Pancreas (tissue), 10 donors: ENCODE results near the gene INPP5A. TPM values are rescaled to one million over a fixed set of nuclear protein-coding genes. Genes with fewer than 3 reads are reported as not detected.

Experiments used
- ATAC-seq, 4 donors: fragments of 200-7000 bp; cut with Tn5 transposase; one replicate each; pipeline versions ENCODE4 v1.8.0 to v1.9.1; 2020; ENCODE audit warnings: mild to moderate bottlenecking in 4 of 4, moderate library complexity in 4 of 4
- DNase-seq, 6 donors: peaks; one replicate each; pipeline ENCODE4 v3.0.0-alpha.2; 2020
- FAIRE-seq: peaks from 2 replicates; lab custom pipeline; 2012; peaks lifted over from hg19 to GRCh38; lab: Jason Lieb, UNC
- H3K27ac ChIP-seq, 4 donors: fragments of 200-600 bp; sonication (generic); 1 replicate in 3 of 4; 2 replicates in 1 of 4; pipeline versions ENCODE4 v1.5.0 to v1.8.0; 2020
- H3K27me3 ChIP-seq, 4 donors: fragments of 200-600 bp; one replicate each; pipeline ENCODE4 v1.8.0; 2021
- H3K36me3 ChIP-seq, 3 donors: fragments of 200-600 bp; sonication (generic) in 1 of 3; one replicate each; pipeline versions ENCODE4 v1.5.0 to v1.8.0; 2020 to 2021
- H3K4me1 ChIP-seq, 3 donors: fragments of 200-600 bp; one replicate each; pipeline ENCODE4 v1.8.0; 2021
- H3K4me3 ChIP-seq, 4 donors: fragments of 200-600 bp; sonication (generic) in 2 of 4; one replicate each; pipeline versions ENCODE4 v1.5.0 to v1.8.0; 2020 to 2021
- H3K9me3 ChIP-seq, 4 donors: fragments of 200-600 bp; one replicate each; pipeline ENCODE4 v1.8.0; 2021
- WGBS, 2 donors: extraction: QIAGEN DNeasy Blood & Tissue Kit; methylation state at CpG; one replicate each; pipeline ENCODE4 v1.1.7; 2013; 5-methylcytosine and 5-hydroxymethylcytosine counted together
- intact Hi-C, 3 donors: fragments of 100-400 bp; cut with DNase I; formaldehyde crosslinking; loops; one replicate each; pipeline versions ENCODE4 v1.11.1 to v1.14.2; 2022
- polyA plus RNA-seq, 2 donors: library from polyadenylated mRNA; stranded (reverse); fragments of 200-250 nt; gene quantifications; one replicate each; pipeline ENCODE4 v1.2.3, GENCODE V29; 2013
- total RNA-seq, 6 donors: library from RNA; stranded (reverse); fragmentation: NEBNext Ultra II Directional in 4 of 6; extraction: Animal tissue kit (Norgen Biotek cat#: 25700) in 4 of 6; gene quantifications; one replicate each; pipeline versions ENCODE4 v1.2.1 to v1.2.4, GENCODE V29; 2021 to 2023
- TF ChIP-seq, protein P1 (sequence below), 4 donors: fragments of 200-600 bp; sonication (generic) in 3 of 4; IDR thresholded peaks; one replicate each; pipeline versions ENCODE4 v1.5.0 to v1.8.0; 2021; ENCODE audit warnings: antibody characterized with exemption in 4 of 4
- donor health status: healthy with polysubstance abuse.
- donor health status: DM: no; HTN: no; CAD: no; lungs with moderate emphysema.
- donor health status: DM: no; HTN: no; CAD: no.
- donor health status: control.
- donor health status: control.
- donor health status: Bipolar disorder and iron deficiency.
- donor health status: DM: yes; HTN: yes; CAD: no.
- donor health status: DM: no; HTN: no; CAD: no.
- donor health status: DM: no; HTN: no; CAD: no.
- donor health status: DM: yes; HTN: yes; CAD: no.

Gene INPP5A
- total and polyA plus RNA-seq, 8 donors: 5.9 to 15.6 (median 11.3) TPM

DNA sequence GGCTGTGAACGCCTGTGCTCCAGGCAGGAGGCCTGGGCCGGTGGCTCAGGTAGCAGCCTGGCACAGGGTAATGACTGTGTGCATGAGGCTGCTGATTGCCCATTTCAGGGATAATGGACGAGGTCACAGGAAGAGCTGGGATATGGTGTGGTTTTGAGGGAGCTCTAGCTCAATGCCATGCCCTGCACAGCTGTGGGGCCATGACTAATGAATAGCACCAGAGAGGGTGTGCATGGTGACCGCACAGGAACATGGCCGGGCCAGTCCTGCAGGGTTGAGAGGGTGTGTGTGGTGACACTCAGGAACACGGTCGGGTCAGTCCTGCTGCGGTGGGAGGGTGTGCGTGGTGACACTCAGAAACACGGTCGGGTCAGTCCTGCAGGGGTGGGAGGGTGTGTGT is 226.5 kb downstream of the INPP5A start:
- FAIRE-seq: no peak
- no peaks in the 10 kb centered on the region for H3K4me1 ChIP-seq
- 83 to 94% methylated on average over 11 of the region's 11 CpGs for WGBS, 2 donors
- H3K27me3 ChIP-seq: no peaks in the 10 kb centered on the region
- ATAC-seq: no peak
- no peaks in the 10 kb centered on the region for H3K36me3 ChIP-seq
- no peak overlapping the region for H3K27ac ChIP-seq
- TF ChIP-seq, protein P1, sequence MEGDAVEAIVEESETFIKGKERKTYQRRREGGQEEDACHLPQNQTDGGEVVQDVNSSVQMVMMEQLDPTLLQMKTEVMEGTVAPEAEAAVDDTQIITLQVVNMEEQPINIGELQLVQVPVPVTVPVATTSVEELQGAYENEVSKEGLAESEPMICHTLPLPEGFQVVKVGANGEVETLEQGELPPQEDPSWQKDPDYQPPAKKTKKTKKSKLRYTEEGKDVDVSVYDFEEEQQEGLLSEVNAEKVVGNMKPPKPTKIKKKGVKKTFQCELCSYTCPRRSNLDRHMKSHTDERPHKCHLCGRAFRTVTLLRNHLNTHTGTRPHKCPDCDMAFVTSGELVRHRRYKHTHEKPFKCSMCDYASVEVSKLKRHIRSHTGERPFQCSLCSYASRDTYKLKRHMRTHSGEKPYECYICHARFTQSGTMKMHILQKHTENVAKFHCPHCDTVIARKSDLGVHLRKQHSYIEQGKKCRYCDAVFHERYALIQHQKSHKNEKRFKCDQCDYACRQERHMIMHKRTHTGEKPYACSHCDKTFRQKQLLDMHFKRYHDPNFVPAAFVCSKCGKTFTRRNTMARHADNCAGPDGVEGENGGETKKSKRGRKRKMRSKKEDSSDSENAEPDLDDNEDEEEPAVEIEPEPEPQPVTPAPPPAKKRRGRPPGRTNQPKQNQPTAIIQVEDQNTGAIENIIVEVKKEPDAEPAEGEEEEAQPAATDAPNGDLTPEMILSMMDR (IDR thresholded peaks at IDR 0.05): no peak
- DNase-seq: no peak
- intact Hi-C loops: no loop called here
- H3K9me3 ChIP-seq: no peaks in the 10 kb centered on the region
- H3K4me3 ChIP-seq: no peak overlapping the region

DNA sequence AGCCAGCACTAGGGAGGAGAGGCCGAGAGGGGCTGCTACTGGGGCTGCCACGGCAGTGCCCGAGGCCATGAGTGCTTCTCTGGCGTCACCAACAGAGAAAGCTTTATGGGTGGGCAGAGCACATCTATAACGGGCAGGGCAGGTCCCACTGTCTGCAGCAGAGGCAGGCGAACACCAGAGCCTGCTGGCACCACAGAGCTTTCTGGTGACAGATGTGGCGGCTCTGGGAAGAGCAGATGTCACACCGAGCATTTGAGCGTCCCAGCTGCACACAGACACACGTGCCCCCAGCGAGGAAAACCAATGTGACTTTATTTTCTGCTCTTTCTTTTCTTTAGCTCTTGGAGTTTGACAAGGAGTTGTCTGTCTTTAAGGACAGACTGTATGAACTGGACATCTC is 227.8 kb downstream of the INPP5A start:
- H3K4me3 ChIP-seq: no peak overlapping the region
- FAIRE-seq (no peak), DNase-seq (no peak), ATAC-seq (no peak)
- TF ChIP-seq, protein P1 (IDR thresholded peaks at IDR 0.05): no peak
- H3K27ac ChIP-seq: no peak overlapping the region
- intact Hi-C loops: no loop called here
- no peaks in the 10 kb centered on the region for H3K9me3 ChIP-seq
- H3K36me3 ChIP-seq: no peaks in the 10 kb centered on the region
- H3K4me1 ChIP-seq: no peaks in the 10 kb centered on the region
- H3K27me3 ChIP-seq: no peaks in the 10 kb centered on the region
- 93 to 94% methylated on average over 11 of the region's 11 CpGs for WGBS, 2 donors

DNA sequence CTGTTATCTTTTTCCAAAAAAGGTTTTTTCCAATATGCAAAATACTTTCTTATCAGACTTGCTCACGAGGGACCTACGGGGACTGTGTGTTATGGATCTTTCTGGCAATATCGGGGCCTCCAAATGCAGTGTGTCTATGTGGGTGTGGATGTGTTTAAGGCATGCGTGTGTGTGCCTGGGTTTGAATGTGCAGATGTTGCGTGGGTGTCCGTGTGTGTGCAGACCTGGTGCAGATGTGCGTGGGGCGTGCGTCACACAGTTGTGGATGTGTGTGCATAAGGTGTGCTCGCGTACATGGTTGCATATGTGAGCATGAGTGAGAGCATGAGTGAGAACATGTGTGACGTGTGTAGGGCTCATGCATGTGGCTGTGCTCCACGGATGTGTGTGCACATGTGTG is 228.7 kb downstream of the INPP5A start:
- Histone ChIP-seq H3K9me3 (no peaks in the 10 kb centered on the region), H3K27me3 (no peaks in the 10 kb centered on the region), H3K27ac (no peak overlapping the region), H3K4me3 (no peak overlapping the region), H3K36me3 (no peaks in the 10 kb centered on the region), H3K4me1 (no peaks in the 10 kb centered on the region)
- TF ChIP-seq, protein P1 (IDR thresholded peaks at IDR 0.05): no peak
- 91 to 93% methylated on average over 13 of the region's 13 CpGs for WGBS, 2 donors
- FAIRE-seq: no peak
- intact Hi-C loops: no loop called here
- DNase-seq: no peak
- no peak for ATAC-seq

DNA sequence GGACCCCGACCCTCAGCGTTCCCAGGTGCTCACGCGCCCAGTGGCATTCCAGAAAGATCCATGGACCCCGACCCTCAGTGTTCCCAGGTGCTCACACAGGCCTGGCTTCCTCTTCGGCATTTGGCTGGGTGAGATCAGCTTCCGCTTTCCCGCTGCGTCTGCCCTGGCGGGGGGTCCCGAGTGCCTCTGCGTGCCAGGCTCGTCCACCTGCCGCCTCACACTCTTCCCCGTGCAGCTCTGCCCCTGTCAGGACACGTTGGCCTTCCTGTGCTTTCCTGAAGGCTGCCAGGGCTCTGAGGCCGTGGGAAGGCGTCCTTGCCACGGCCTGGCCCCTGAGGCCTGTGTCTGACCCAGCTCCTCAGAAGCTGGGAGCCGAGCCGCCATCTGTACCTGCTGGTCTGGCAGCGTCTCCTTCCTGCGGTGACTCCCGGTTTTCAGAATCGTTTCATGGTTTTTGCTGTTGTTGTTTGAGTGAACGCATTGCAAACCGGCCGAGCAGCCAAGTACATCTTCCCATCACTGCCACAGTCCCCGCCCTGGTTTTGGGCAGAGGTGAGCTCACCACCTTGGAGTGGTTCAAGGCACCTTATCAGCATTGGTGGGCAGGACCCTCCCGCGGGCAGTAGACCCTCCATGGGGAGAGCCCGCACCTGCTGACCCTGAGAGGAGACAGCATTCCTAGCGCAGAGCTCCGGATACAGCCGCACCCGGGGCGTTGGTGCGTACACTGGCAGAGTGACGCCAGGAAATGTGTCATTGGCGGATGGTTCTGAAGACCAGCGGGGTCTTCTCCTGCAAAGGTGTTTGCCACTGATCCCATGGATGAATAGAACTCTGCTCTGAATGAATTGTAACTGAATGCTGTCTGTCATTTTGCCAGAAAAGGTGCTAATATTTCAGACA is 231.0 kb downstream of the INPP5A start:
- FAIRE-seq (no peak), DNase-seq (no peak), ATAC-seq (no peak)
- Histone ChIP-seq H3K4me1 (no peaks in the 10 kb centered on the region), H3K27me3 (no peaks in the 10 kb centered on the region), H3K4me3 (no peak overlapping the region), H3K27ac (no peak overlapping the region), H3K36me3 (no peaks in the 10 kb centered on the region), H3K9me3 (no peaks in the 10 kb centered on the region)
- intact Hi-C loops: no loop called here
- 97% methylated on average over 41 of the region's 41 CpGs for WGBS, 2 donors
- TF ChIP-seq, protein P1 (IDR thresholded peaks at IDR 0.05): no peak
